ENCODE results near the gene ADGRD2.
A peak's percentile ranks its signal among the peaks of the same experiment; 100 is the strongest.

The ADGRD2 gene

DNA sequence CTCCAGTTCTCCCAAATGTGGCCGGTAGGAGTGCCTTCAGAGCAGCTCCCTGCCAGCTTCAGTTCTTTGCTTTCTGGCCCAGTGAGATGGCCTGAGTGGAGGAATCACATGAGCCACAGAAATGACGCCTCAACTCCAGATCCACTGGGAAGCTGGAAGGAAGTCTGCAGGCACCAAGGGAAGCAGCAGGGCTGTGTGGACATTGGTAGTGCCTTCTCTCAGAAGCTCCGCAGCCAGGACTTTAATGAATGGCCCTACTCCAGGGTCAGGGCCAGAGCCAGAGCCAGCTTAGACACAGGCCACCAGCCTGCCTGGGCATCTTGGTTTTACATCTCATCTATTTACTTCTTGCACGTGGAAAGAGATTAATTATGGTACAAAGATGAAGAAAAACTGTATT is 23.0 kb upstream of the ADGRD2 start:
- no peak for TF ChIP-seq FOXP2 (optimal IDR thresholded peaks at IDR 0.05; ENCODE audit: borderline replicate concordance, extremely low read depth, extremely low read length, insufficient read depth)
- TF ChIP-seq TAF1 (IDR thresholded peaks at IDR 0.05; ENCODE audit: borderline replicate concordance, insufficient read depth, low read length): no peak

DNA sequence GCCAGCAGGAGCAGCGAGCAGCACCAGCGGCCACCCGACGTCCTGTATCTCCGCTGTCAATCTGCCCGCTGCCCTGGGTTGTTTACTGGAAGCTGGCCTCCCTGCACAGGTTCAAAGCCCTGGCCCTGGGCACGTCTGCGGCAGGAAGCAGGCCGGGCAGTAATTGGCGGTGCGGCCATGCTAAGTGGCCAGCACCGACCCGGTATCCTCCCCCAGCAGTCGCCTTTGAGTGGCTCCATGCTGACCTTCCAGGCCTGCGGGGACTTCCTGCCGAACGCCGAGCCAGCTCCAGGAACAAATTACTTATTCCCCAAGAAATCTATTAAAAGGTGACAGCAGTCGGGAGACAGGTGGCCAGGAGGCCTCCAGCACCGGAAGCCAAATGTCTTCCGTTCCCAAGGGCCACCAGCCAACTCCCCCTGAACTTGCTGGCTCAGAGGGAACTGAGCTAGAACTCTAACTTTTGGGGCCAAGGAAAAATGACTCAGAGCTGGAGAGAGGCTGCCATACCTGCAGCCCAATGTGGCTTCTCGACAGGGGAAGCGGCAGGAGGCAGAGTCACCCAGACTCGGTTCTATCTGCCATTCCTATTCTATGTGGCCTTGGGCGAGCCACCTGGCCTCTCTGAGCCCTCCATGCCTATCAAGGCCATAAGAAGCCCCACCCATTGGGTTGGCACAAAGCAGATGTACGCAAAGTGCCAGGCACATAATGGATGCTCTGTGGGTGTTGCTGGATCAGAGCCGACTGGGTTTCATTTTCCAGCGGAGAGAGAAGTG is 21.3 kb upstream of the ADGRD2 start:
- TF ChIP-seq, protein P1, sequence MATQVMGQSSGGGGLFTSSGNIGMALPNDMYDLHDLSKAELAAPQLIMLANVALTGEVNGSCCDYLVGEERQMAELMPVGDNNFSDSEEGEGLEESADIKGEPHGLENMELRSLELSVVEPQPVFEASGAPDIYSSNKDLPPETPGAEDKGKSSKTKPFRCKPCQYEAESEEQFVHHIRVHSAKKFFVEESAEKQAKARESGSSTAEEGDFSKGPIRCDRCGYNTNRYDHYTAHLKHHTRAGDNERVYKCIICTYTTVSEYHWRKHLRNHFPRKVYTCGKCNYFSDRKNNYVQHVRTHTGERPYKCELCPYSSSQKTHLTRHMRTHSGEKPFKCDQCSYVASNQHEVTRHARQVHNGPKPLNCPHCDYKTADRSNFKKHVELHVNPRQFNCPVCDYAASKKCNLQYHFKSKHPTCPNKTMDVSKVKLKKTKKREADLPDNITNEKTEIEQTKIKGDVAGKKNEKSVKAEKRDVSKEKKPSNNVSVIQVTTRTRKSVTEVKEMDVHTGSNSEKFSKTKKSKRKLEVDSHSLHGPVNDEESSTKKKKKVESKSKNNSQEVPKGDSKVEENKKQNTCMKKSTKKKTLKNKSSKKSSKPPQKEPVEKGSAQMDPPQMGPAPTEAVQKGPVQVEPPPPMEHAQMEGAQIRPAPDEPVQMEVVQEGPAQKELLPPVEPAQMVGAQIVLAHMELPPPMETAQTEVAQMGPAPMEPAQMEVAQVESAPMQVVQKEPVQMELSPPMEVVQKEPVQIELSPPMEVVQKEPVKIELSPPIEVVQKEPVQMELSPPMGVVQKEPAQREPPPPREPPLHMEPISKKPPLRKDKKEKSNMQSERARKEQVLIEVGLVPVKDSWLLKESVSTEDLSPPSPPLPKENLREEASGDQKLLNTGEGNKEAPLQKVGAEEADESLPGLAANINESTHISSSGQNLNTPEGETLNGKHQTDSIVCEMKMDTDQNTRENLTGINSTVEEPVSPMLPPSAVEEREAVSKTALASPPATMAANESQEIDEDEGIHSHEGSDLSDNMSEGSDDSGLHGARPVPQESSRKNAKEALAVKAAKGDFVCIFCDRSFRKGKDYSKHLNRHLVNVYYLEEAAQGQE (IDR thresholded peaks at IDR 0.05; ENCODE audit: insufficient read depth in 1 of 2, low read depth in 2 of 2, low read length in 2 of 2): no peak
- peak; percentile 78 for TF ChIP-seq FOXP2 (optimal IDR thresholded peaks at IDR 0.05; ENCODE audit: borderline replicate concordance, extremely low read depth, extremely low read length, insufficient read depth)

DNA sequence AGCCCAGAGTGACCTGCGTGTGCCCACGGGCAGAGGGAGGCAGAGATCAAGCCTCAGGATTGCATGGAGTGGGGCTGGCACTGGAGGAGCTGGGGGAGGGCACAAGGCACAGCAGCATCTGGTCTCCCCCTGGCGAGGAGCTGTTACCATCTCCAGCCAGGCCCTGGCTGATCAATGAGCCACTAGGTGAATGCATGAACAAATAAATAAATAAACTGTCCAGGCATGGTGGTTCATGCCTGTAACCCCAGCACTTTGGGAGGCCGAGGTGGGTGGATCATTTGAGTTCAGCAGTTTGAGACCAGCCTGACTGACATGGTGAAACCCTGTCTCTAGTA is 20.8 kb upstream of the ADGRD2 start:
- TF ChIP-seq, protein P1 (IDR thresholded peaks at IDR 0.05; ENCODE audit: insufficient read depth in 1 of 2, low read depth in 2 of 2, low read length in 2 of 2): no peak
- TF ChIP-seq SIN3A (IDR thresholded peaks at IDR 0.05; ENCODE audit: borderline replicate concordance, insufficient read depth, low read length) (no peak), POLR2AphosphoS5 (IDR thresholded peaks at IDR 0.05; ENCODE audit: low read depth, low read length) (no peak), TAF1 (IDR thresholded peaks at IDR 0.05; ENCODE audit: borderline replicate concordance, insufficient read depth, low read length) (no peak), FOXP2 (optimal IDR thresholded peaks at IDR 0.05; ENCODE audit: borderline replicate concordance, extremely low read depth, extremely low read length, insufficient read depth) (no peak)

DNA sequence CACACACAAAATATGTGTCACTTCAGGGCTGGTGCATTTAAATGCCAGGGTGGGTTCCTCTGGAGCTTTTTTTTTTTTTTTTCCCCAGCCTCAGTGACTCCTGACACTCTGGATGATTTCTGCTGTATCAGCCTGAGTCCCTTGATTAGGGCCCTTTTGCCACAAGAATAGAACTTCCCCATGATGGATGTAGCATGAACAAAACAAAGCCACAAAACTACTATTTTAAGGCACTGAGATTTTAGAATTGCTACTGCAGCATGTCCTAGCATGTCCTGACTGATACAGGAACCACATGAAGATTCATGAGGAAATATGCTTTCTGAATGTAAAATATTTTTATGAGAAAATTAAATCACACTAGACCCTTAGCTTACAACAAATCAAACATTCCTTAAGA is 13.9 kb upstream of the ADGRD2 start:
- no peak for TF ChIP-seq POLR2AphosphoS5 (IDR thresholded peaks at IDR 0.05; ENCODE audit: low read depth, low read length)
- TF ChIP-seq FOXP2 (optimal IDR thresholded peaks at IDR 0.05; ENCODE audit: borderline replicate concordance, extremely low read depth, extremely low read length, insufficient read depth): no peak
- no peak for TF ChIP-seq SIN3A (IDR thresholded peaks at IDR 0.05; ENCODE audit: borderline replicate concordance, insufficient read depth, low read length)
- TF ChIP-seq, protein P1 (IDR thresholded peaks at IDR 0.05; ENCODE audit: insufficient read depth in 1 of 2, low read depth in 2 of 2, low read length in 2 of 2): no peak
- no peak for TF ChIP-seq TAF1 (IDR thresholded peaks at IDR 0.05; ENCODE audit: borderline replicate concordance, insufficient read depth, low read length)

DNA sequence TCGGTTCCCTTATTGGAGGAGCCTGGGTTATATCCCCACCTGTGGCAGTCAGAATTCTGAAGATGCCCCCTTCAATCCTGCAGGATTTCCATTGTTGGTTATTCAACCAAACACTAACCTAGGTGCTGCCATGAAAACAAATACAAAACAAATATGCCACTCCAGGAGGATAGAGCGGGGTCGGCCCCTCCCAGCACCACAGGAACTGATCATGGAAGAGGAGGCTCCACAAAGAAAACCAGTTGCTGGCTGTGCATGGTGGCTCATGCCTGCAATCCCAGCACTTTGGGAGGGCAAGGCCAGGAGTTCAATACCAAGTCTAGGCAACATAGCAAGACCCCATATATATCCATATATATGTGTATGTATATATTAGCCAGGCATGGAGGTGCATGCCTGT is 13.2 kb upstream of the ADGRD2 start:
- TF ChIP-seq TAF1 (IDR thresholded peaks at IDR 0.05; ENCODE audit: borderline replicate concordance, insufficient read depth, low read length) (no peak), FOXP2 (optimal IDR thresholded peaks at IDR 0.05; ENCODE audit: borderline replicate concordance, extremely low read depth, extremely low read length, insufficient read depth) (no peak), SIN3A (IDR thresholded peaks at IDR 0.05; ENCODE audit: borderline replicate concordance, insufficient read depth, low read length) (no peak), POLR2AphosphoS5 (IDR thresholded peaks at IDR 0.05; ENCODE audit: low read depth, low read length) (no peak)
- TF ChIP-seq, protein P1 (IDR thresholded peaks at IDR 0.05; ENCODE audit: insufficient read depth in 1 of 2, low read depth in 2 of 2, low read length in 2 of 2): no peak

Measured in PFSK-1 (cell line).